GM18867 (cell line): ENCODE results near the gene GAPVD1.
"Not testable (repeated sequence)": the region's sequence is repeated elsewhere in the genome, so short reads cannot be mapped to it uniquely, and the experiment has no call there.

Experiments used
- ATAC-seq: cut with Tn5 transposase; IDR thresholded peaks from one replicate; pipeline ENCODE4 v1.9.1; 2021; ENCODE audit warnings: mild to moderate bottlenecking, moderate library complexity; ENCODE audit not compliant: unreplicated experiment

Gene GAPVD1

GRCh38 chr9:125243792-125244260, 17.8 kb upstream of the GAPVD1 start:
- ATAC-seq: no peak

DNA sequence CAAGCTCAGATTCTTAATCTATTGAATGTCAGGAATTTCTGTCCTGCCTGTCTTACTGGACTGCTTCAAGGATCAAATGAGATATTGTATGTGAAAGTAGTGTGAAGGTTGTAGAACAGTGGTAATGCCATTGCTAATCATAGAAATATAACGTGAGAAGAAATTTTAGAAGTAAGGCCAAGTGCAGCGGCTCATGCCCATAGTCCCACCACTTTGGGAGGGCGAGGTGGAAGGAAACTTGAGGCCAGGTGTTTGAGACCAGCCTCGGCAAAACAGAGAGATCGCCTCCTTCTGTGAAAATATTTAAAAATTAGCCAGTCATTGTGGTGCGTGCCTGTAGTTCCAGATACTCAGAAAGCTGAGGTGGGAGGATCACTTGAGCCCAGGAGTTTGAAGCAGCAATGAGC, 15.4 kb upstream of the GAPVD1 start:
- no peak for ATAC-seq

GRCh38 chr9:125254231-125254630, 7.4 kb upstream of the GAPVD1 start:
- no peak for ATAC-seq

DNA sequence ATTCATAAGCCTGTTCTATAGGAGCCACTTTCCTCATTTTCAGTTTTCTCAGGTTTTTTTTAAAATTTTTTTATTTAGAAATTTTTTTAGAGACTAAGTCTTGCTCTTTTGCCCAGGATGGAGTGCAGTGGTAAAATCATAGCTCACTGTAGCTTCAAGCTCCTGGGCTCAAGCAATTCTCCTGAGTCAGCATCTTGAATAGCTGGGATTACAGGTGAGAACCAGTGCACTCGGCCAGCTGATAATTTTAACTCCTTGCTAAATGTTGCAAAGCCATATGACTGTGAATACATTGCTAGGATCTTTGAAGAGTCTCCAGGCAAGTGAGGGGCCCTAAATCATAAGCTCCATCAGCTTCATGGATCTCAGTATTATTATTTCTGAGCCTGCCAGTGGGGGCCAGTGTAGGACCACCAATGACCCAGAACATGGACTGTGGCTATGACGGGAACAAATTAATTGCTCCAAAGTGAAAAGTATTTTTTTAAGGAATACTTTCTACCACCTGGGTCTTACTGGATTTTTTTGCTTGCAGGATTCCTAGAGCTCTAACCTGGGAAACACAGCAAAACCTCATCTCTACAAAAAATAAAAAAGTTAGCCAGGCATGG, 5.7 kb upstream of the GAPVD1 start:
- no peak for ATAC-seq

DNA sequence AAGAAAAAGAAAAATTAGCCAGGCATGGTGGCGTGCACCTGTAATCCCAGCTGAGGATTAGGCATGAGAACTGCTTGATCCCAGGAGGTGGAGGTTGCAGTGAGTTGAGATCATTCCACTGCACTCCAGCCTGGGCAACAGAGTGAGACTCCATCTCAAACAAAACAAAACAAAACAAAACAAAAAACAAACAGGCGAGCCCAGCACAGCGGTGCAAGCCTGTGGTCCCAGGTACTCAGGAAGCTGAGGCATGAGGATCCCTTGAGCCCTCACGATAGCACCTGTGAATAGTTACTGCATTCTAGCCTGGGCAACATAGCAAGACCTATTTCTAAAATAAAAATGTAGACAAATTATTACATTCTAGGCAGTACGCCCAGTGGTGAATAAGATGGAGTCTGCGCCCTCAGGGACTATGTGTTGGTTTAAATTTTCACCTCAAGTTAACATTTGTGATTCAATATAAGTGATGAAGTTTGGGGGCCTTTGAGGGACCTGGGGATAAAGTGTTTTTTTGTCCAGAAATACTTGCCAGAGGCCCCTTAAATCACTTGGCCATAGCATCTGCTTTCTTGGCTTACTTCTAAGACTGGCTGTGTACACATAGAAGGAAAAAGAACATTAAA, 3.4 kb upstream of the GAPVD1 start:
- ATAC-seq: no peak

DNA sequence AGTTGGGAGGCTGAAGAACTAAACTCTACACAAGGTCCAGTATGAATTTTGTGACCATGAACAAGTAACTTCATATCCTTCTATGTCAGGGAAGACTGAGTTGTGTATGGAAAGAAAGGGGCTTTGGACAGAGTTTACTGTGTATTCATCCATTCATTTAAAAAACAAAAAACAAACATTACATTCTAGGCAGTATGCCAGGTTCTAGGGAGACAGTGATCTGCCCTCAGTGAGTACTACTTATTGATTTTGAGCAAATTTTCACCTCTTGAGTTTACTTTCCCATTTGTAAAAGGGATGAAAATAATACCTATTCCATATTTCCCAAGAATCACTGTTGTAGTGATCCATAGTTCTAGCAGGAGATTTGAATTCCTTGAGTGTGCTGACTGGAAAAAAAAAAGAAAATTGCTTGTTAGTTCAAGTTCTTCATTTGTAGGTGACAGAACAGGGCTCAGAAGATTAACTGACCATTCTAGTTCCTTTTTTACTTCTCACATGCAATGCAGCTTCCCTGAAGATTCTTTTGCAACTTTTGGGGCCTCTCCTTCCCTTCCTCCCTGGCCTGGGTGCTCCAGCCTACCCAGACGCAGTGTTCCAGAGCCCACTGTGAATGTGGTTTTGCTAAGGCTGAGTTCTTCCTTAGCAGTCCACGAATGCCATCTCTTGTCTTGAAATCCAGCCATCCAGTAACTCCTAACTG, 2.6 kb upstream of the GAPVD1 start:
- no peak for ATAC-seq

- ATAC-seq: no peak
These were observed 1.1 kb upstream of the GAPVD1 start for GRCh38 chr9:125260561-125260960.

- no peak for ATAC-seq
These were observed 817 bp downstream of the GAPVD1 start for GRCh38 chr9:125262294-125262991.

GRCh38 chr9:125264068-125264467, 2.4 kb downstream of the GAPVD1 start:
- ATAC-seq: not testable (repeated sequence)

- ATAC-seq: no peak
These were observed 6.9 kb downstream of the GAPVD1 start for GRCh38 chr9:125268394-125269013.

DNA sequence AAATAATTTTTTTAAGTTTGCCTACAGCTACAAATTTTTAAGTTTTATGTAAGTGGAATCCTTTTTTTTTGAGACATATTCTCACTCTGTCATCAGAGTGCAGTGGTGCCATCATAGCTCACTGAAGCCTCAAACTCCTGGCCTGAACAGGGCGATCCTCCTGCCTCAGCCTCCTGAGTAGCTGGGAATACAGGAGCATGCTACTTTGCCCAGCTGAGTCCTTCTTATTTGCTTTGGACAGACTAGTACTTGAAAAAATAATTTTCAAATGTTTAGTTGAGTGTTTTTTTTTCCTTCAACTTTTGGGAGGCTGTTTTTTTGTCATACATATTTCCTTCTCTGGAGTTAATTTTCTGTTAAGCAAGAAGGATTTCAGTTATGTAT, 7.4 kb downstream of the GAPVD1 start:
- no peak for ATAC-seq

GRCh38 chr9:125271081-125271480, 9.5 kb downstream of the GAPVD1 start:
- no peak for ATAC-seq

GRCh38 chr9:125272697-125273096, 11.1 kb downstream of the GAPVD1 start:
- no peak for ATAC-seq

- no peak for ATAC-seq
These were observed 15.1 kb downstream of the GAPVD1 start for GRCh38 chr9:125276771-125277170.

DNA sequence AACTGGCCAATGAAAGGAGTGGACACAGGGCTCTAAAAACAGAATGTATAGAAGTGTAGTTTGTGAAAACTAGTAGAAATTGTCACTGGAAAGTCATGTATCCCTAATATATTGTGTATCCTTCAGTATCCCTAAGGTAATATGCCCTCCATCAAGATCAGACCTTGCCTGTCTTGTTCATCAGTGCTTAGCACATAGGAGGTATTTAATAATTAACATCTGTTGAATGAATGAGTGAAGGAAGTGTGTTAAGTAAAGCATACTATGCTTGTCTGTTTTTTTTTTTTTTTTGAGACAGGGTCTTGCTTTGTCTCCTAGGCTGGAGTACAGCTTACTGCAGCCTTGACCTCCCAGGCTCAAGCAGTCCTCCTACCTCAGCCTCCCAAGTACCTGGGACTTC, 15.8 kb downstream of the GAPVD1 start:
- ATAC-seq: no peak

- no peak for ATAC-seq
These were observed 19.3 kb downstream of the GAPVD1 start for GRCh38 chr9:125280945-125281344.

GRCh38 chr9:125284855-125285254, 23.2 kb downstream of the GAPVD1 start:
- ATAC-seq: no peak

DNA sequence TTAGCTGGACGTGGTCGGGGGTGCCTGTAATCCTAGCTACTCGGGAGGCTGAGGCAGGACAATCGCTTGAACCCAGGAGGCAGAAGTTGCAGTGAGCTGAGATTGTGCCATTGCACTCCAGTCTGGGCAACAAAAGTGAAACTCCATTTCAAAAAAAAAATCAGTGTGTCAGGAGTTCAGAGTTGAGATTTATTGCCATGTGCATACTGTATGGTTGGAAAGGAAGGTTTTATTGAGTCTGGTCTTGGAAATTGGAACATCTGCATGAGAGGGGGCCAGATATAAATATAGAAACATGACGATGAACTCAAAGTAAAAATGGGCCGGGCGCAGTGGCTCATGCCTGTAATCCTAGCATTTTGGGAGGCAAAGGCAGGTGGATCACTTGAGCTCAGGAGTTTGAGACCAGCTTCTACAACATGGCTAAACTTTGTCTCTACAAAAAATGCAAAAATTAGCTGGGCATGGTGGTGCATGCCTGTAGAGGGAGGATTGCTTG, 25.4 kb downstream of the GAPVD1 start:
- ATAC-seq: not testable (repeated sequence)

DNA sequence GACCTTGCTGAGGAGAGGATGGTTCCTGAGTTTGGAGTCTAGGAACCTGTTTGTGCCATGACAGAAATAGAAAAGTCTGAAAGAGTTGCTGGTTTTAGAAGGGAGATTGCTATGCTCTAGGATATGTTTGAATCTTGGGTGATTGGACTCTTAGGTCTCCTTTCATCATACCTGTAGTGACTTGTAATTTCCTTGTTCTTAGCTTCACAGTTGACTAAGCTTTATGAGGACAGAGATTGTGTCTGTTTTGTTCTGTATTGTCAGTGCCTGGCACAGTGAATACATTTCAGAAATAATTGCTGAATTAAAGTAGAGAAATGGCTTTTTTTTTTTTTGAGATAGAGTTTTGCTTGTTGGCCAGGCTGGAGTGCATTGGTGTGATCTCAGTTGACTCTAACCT, 31.5 kb downstream of the GAPVD1 start:
- ATAC-seq: no peak

GRCh38 chr9:125295657-125296056, 34.0 kb downstream of the GAPVD1 start:
- no peak for ATAC-seq

DNA sequence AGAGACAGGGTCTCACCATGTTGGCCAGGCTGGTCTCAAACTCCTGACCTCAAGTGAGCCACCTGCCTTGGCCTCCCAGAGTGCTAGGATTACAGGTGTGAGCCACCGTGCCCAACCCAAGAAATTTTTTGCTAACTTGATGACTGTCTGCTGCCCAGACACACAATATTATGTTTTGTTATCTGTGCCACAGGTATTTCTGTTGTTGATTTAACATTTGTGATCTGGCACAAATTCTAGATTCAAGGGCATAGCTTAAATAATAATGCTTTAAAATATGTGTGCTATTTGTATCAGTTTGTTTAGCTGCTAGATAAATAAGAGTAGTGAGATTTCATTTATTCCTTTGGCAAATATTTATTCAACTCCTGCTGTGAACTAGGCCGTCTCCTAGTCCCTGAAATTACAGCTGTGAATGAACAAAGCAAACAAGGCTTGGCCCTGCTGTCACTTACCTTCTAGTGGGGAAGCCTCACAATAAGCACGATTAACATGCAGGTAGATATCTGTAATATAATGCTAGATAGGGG, 35.3 kb downstream of the GAPVD1 start:
- no peak for ATAC-seq
